K562 (cell line): Measurements from ENCODE around the gene CD72.

Source experiments
- CBFB ChIP-seq: sonication (generic); formaldehyde crosslinking; IDR thresholded peaks from 2 replicates; pipeline ENCODE4 v1.4.0; 2020; ENCODE audit warnings: mild to moderate bottlenecking, missing genetic modification reagents
- CEBPB ChIP-seq: fragments of 450-650 bp; IDR thresholded peaks from 2 replicates; pipeline ENCODE4 v1.6.1; 2016; ENCODE audit warnings: missing genetic modification characterization, missing compliant biosample characterization
- CEBPZ ChIP-seq: fragments of 150-350 bp; IDR thresholded peaks from 2 replicates; pipeline ENCODE4 v1.6.1; 2014; ENCODE audit warnings: low read depth, mild to moderate bottlenecking, low read length, borderline replicate concordance
- CTCF ChIP-seq, 3 experiments: IDR thresholded peaks in 2 of 3; conservative IDR thresholded peaks in 1 of 3; 2 replicates each; pipeline ENCODE4 v1.5.1; 2011 to 2012; ENCODE audit warnings: low read length in 3 of 3, mild to moderate bottlenecking in 3 of 3, control low read depth in 2 of 3, improper control_type of control experiment in 1 of 3, inconsistent platforms in 1 of 3, low read depth in 1 of 3, mixed read lengths in 1 of 3, moderate library complexity in 1 of 3; ENCODE audit not compliant: insufficient read depth in 2 of 3
- EZH2 ChIP-seq: IDR thresholded peaks from 2 replicates; pipeline ENCODE4 v1.6.1; 2012; ENCODE audit warnings: low read depth, mild to moderate bottlenecking, inconsistent platforms, low read length, borderline replicate concordance
- MAFG ChIP-seq: fragments of 450-650 bp; conservative IDR thresholded peaks from 2 replicates; pipeline ENCODE4 v1.6.1; 2016; ENCODE audit warnings: missing genetic modification characterization, missing compliant biosample characterization
- NFIC ChIP-seq: fragments of 450-650 bp; IDR thresholded peaks from 2 replicates; pipeline ENCODE4 v1.6.1; 2017; ENCODE audit warnings: mild to moderate bottlenecking, inconsistent platforms
- RAD21 ChIP-seq, 2 experiments: fragments of 250-450 bp in 1 of 2; fragments of 450-650 bp in 1 of 2; sonication (Bioruptor Pico) in 1 of 2; formaldehyde crosslinking in 1 of 2; IDR thresholded peaks in 1 of 2; conservative IDR thresholded peaks in 1 of 2; 2 replicates each; pipeline versions ENCODE4 v1.4.0 to v1.8.0; 2020 to 2022; ENCODE audit warnings: mild to moderate bottlenecking in 2 of 2, moderate library complexity in 1 of 2
- SMAD4 ChIP-seq: fragments of 250-450 bp; sonication (Bioruptor Pico); conservative IDR thresholded peaks from 2 replicates; pipeline ENCODE4 v1.8.0; 2021; ENCODE audit warnings: inconsistent platforms, mild to moderate bottlenecking, moderate library complexity
- SUPT5H ChIP-seq: fragments of 450-650 bp; IDR thresholded peaks from 2 replicates; pipeline ENCODE4 v1.6.1; 2016
- YY1 ChIP-seq, 3 experiments: IDR thresholded peaks; 2 replicates each; pipeline ENCODE4 v1.6.1; 2011; ENCODE audit warnings: low read length in 2 of 3, mild to moderate bottlenecking in 2 of 3, moderate library complexity in 2 of 3, borderline replicate concordance in 1 of 3, control low read depth in 1 of 3, low read depth in 1 of 3; ENCODE audit not compliant: insufficient read depth in 3 of 3, insufficient replicate concordance in 2 of 3, control insufficient read depth in 1 of 3, insufficient read length in 1 of 3; ENCODE audit errors: extremely low read depth in 1 of 3

GRCh38 chr9:35657546-35658136, 39.4 kb upstream of the CD72 start, which contains the start of gene RMRP:
- 0 out of 2 replicates have a peak, but pooled peaks have one; percentile 17 for TF ChIP-seq SMAD4 (CRISPR knock-in tag)
- TF ChIP-seq EZH2, result no peak
- TF ChIP-seq CTCF (IDR thresholded peaks at IDR 0.05 in 2 of 3, conservative IDR thresholded peaks at IDR 0.05 in 1 of 3; ENCODE audit: insufficient read depth in 2 of 3, low read depth in 1 of 3, low read length in 3 of 3), result peak; percentile 19 to 35 (median 25); a peak in 2 of 6 replicates
- TF ChIP-seq NFIC, result peak; percentile 64
- no peak for TF ChIP-seq CEBPZ
- TF ChIP-seq SUPT5H, result peak; percentile 61
- TF ChIP-seq CEBPB, result no peak
- TF ChIP-seq CBFB (CRISPR knock-in tag), result 0 out of 2 replicates have a peak, but pooled peaks have one; percentile 72
- TF ChIP-seq YY1 (IDR thresholded peaks at IDR 0.05; ENCODE audit: borderline replicate concordance in 1 of 3, control insufficient read depth in 1 of 3, extremely low read depth in 1 of 3, insufficient read depth in 3 of 3, insufficient read length in 1 of 3, insufficient replicate concordance in 2 of 3, low read depth in 1 of 3, low read length in 2 of 3), result peak in 2 of 3 experiments; percentile 56 to 62
- TF ChIP-seq MAFG (tag), result no peak
- no peak; a peak in 1 of 4 replicates for TF ChIP-seq RAD21 (CRISPR knock-in tag; conservative IDR thresholded peaks at IDR 0.05 in 1 of 2, IDR thresholded peaks at IDR 0.05 in 1 of 2)
